Measurements from ENCODE around the gene BTRC.

BTRC gene

DNA sequence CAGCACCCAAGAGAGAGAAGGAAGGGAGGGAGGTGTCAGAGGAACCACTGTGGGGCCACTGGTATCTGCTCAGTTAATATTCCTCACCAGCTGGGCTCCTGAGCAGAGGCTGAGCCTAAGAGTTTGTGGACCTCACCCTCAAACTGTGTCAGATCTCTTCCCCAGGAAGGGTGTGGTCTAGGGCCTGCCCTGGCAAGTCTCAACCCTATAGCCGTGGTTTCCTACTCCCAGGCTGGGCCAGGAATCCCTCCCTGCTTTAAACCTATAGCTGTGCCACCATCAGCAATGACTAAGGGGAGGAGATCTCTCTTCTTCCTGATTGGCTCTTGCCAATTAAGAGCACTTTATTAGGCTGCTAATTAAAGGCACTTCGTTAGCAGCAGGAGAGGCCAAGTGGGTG is 204.2 kb downstream of the BTRC start (continued):
- TF ChIP-seq, protein P1, sequence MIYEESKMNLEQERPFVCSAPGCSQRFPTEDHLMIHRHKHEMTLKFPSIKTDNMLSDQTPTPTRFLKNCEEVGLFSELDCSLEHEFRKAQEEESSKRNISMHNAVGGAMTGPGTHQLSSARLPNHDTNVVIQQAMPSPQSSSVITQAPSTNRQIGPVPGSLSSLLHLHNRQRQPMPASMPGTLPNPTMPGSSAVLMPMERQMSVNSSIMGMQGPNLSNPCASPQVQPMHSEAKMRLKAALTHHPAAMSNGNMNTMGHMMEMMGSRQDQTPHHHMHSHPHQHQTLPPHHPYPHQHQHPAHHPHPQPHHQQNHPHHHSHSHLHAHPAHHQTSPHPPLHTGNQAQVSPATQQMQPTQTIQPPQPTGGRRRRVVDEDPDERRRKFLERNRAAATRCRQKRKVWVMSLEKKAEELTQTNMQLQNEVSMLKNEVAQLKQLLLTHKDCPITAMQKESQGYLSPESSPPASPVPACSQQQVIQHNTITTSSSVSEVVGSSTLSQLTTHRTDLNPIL (CRISPR knock-in tag; IDR thresholded peaks at IDR 0.05; ENCODE audit: low read depth): no peak
- no peak for TF ChIP-seq ZFP3 (CRISPR knock-in tag; IDR thresholded peaks at IDR 0.05)
- TF ChIP-seq, protein P2, sequence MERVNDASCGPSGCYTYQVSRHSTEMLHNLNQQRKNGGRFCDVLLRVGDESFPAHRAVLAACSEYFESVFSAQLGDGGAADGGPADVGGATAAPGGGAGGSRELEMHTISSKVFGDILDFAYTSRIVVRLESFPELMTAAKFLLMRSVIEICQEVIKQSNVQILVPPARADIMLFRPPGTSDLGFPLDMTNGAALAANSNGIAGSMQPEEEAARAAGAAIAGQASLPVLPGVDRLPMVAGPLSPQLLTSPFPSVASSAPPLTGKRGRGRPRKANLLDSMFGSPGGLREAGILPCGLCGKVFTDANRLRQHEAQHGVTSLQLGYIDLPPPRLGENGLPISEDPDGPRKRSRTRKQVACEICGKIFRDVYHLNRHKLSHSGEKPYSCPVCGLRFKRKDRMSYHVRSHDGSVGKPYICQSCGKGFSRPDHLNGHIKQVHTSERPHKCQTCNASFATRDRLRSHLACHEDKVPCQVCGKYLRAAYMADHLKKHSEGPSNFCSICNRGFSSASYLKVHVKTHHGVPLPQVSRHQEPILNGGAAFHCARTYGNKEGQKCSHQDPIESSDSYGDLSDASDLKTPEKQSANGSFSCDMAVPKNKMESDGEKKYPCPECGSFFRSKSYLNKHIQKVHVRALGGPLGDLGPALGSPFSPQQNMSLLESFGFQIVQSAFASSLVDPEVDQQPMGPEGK (CRISPR knock-in tag; IDR thresholded peaks at IDR 0.05; ENCODE audit: borderline replicate concordance): no peak

DNA sequence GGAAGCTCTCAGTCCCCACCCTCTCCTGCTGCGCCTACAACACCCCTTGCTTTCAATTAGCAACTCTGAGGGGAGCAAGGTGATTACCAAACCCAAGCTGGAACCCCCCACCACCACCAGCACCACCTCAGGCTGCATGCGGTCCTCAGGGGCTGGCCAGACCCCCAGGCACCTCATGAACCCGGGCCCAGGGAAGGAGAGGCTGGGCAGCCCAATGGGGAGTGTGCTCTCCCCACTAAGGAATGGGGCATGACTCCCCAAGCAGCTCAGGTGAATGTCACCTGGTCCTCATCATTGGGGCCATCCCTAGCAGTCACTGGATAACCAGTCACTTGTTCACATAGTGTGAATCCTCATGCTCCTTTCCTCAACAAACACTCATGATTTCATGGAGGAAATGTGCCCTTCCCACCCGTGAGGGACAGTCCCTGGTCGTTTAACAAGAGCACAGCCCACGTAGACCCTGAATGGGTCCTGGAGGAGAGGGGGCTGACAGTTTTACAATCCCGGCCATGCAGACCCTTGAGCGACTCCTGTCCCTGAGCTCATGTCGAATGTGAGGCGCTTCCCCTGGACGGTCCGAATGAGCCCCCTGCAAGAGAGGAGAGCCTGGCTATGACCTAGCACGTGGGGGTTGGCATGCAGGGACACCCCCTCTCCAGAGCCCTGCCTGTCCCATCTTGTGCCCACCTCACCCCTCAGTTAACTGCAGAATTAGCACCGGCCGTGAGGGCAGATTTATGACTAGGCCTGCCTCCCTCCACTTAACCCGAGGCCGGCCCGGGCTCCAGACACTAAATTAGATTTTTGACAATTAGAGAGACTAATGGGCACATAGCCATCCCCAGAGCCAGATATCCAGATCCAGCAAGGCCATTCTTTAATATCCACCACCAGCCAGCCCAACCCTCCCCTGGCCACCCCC is 205.0 kb downstream of the BTRC start:
- TF ChIP-seq TCF4 (CRISPR knock-in tag; IDR thresholded peaks at IDR 0.05; ENCODE audit: borderline replicate concordance) (peak; percentile 59; the same call in 1 of the 2 replicates), TOX (CRISPR knock-in tag; IDR thresholded peaks at IDR 0.05; ENCODE audit: borderline replicate concordance) (no peak), OSR1 (CRISPR knock-in tag; IDR thresholded peaks at IDR 0.05) (no peak), ISL1 (CRISPR knock-in tag; IDR thresholded peaks at IDR 0.05) (peak; percentile 88), ZNF8 (CRISPR knock-in tag; IDR thresholded peaks at IDR 0.05) (no peak)
- TF ChIP-seq, protein P3, sequence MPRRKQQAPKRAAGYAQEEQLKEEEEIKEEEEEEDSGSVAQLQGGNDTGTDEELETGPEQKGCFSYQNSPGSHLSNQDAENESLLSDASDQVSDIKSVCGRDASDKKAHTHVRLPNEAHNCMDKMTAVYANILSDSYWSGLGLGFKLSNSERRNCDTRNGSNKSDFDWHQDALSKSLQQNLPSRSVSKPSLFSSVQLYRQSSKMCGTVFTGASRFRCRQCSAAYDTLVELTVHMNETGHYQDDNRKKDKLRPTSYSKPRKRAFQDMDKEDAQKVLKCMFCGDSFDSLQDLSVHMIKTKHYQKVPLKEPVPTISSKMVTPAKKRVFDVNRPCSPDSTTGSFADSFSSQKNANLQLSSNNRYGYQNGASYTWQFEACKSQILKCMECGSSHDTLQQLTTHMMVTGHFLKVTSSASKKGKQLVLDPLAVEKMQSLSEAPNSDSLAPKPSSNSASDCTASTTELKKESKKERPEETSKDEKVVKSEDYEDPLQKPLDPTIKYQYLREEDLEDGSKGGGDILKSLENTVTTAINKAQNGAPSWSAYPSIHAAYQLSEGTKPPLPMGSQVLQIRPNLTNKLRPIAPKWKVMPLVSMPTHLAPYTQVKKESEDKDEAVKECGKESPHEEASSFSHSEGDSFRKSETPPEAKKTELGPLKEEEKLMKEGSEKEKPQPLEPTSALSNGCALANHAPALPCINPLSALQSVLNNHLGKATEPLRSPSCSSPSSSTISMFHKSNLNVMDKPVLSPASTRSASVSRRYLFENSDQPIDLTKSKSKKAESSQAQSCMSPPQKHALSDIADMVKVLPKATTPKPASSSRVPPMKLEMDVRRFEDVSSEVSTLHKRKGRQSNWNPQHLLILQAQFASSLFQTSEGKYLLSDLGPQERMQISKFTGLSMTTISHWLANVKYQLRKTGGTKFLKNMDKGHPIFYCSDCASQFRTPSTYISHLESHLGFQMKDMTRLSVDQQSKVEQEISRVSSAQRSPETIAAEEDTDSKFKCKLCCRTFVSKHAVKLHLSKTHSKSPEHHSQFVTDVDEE (CRISPR knock-in tag; IDR thresholded peaks at IDR 0.05): peak; percentile 84
- peak; percentile 58 for ATAC-seq

DNA sequence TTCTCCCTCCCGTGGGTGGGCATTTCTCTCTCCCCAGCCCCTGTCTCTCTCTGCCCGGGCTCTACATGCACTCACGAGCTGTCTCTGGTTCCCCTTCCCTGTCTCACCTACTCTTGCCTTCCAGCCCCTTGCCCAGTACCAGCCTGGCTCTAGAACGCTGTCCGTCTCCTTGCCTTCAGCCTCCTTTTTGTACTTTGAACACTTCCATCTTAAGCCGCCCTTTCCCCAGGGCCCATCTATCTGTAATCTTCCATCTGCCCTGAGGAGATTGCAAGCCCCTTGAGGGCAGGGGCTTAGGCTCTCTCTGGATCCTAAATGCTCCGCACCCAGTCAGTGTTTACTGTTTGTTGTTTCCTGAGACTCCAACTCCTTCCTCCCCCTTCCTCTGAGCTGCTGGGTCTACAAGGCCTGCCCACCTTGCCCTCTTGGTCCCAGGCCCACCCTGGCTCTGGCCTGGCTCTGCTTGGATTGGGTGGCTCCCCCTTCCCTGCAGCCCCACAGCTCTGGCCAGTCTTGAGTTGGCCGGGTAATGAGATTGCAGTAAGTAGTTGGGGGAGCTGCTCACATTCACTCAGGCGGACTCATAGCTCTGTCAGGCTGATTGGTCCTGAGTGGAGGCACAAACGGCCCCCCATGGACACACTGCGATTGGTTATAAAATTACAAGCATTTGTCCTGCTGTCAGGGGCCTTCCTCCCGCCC is 205.8 kb downstream of the BTRC start:
- TF ChIP-seq, protein P3 (CRISPR knock-in tag; IDR thresholded peaks at IDR 0.05): no peak
- TF ChIP-seq SNAI2 (CRISPR knock-in tag; IDR thresholded peaks at IDR 0.05) (no peak), ZNF565 (CRISPR knock-in tag; conservative IDR thresholded peaks at IDR 0.05; ENCODE audit: low read depth) (no peak), ARNTL (CRISPR knock-in tag; IDR thresholded peaks at IDR 0.05; ENCODE audit: borderline replicate concordance, low read depth) (no peak), ESRRG (CRISPR knock-in tag; IDR thresholded peaks at IDR 0.05) (no peak), ISL1 (CRISPR knock-in tag; IDR thresholded peaks at IDR 0.05) (no peak), TOX (CRISPR knock-in tag; IDR thresholded peaks at IDR 0.05; ENCODE audit: borderline replicate concordance) (no peak), TCF4 (CRISPR knock-in tag; IDR thresholded peaks at IDR 0.05; ENCODE audit: borderline replicate concordance) (no peak), ZNF70 (CRISPR knock-in tag; IDR thresholded peaks at IDR 0.05) (no peak), RARB (CRISPR knock-in tag; IDR thresholded peaks at IDR 0.05) (no peak), BACH2 (CRISPR knock-in tag; IDR thresholded peaks at IDR 0.05; ENCODE audit: borderline replicate concordance) (no peak), GLIS3 (CRISPR knock-in tag; IDR thresholded peaks at IDR 0.05) (no peak)
- TF ChIP-seq, protein P4, sequence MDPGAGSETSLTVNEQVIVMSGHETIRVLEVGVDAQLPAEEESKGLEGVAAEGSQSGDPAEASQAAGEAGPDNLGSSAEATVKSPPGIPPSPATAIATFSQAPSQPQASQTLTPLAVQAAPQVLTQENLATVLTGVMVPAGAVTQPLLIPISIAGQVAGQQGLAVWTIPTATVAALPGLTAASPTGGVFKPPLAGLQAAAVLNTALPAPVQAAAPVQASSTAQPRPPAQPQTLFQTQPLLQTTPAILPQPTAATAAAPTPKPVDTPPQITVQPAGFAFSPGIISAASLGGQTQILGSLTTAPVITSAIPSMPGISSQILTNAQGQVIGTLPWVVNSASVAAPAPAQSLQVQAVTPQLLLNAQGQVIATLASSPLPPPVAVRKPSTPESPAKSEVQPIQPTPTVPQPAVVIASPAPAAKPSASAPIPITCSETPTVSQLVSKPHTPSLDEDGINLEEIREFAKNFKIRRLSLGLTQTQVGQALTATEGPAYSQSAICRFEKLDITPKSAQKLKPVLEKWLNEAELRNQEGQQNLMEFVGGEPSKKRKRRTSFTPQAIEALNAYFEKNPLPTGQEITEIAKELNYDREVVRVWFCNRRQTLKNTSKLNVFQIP (CRISPR knock-in tag; IDR thresholded peaks at IDR 0.05; ENCODE audit: borderline replicate concordance, low read depth): no peak
- TF ChIP-seq, protein P2 (CRISPR knock-in tag; IDR thresholded peaks at IDR 0.05; ENCODE audit: borderline replicate concordance): no peak
- TF ChIP-seq, protein P1 (CRISPR knock-in tag; IDR thresholded peaks at IDR 0.05; ENCODE audit: low read depth): no peak
- TF ChIP-seq, protein P5, sequence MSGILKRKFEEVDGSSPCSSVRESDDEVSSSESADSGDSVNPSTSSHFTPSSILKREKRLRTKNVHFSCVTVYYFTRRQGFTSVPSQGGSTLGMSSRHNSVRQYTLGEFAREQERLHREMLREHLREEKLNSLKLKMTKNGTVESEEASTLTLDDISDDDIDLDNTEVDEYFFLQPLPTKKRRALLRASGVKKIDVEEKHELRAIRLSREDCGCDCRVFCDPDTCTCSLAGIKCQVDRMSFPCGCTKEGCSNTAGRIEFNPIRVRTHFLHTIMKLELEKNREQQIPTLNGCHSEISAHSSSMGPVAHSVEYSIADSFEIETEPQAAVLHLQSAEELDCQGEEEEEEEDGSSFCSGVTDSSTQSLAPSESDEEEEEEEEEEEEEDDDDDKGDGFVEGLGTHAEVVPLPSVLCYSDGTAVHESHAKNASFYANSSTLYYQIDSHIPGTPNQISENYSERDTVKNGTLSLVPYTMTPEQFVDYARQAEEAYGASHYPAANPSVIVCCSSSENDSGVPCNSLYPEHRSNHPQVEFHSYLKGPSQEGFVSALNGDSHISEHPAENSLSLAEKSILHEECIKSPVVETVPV (CRISPR knock-in tag; IDR thresholded peaks at IDR 0.05): no peak
- ATAC-seq: peak; percentile 30
